Spleen (tissue), 11 donors: ENCODE results near the gene NRCAM. TPM values are rescaled to one million over a fixed set of nuclear protein-coding genes. Genes with fewer than 3 reads are reported as not detected.

Source experiments
- DNase-seq: peaks from one replicate; pipeline ENCODE4 v3.0.0-alpha.2; 2020
- H3K27ac ChIP-seq, 8 donors: fragments of 200-600 bp; sonication (generic) in 7 of 8; 1 replicate in 4 of 8; 2 replicates in 4 of 8; pipeline versions ENCODE4 v1.5.0 to v1.8.0; 2016 to 2021; ENCODE audit warnings: inconsistent platforms in 4 of 8, mild to moderate bottlenecking in 4 of 8, moderate library complexity in 1 of 8
- H3K27me3 ChIP-seq, 7 donors: fragments of 200-600 bp; sonication (generic) in 6 of 7; replicated peaks in 1 of 7; 1 replicate in 4 of 7; 2 replicates in 3 of 7; pipeline versions ENCODE4 v1.5.0 to v1.8.0; 2016 to 2021; ENCODE audit warnings: inconsistent platforms in 3 of 7, mild to moderate bottlenecking in 1 of 7
- H3K36me3 ChIP-seq, 6 donors: fragments of 200-600 bp; sonication (generic) in 5 of 6; 1 replicate in 4 of 6; 2 replicates in 2 of 6; pipeline versions ENCODE4 v1.5.0 to v1.8.0; 2016 to 2021; ENCODE audit warnings: inconsistent platforms in 2 of 6
- H3K4me1 ChIP-seq, 6 donors: fragments of 200-600 bp; sonication (generic) in 5 of 6; 1 replicate in 3 of 6; 2 replicates in 3 of 6; pipeline versions ENCODE4 v1.5.0 to v1.8.0; 2016 to 2021; ENCODE audit warnings: inconsistent platforms in 3 of 6
- H3K4me3 ChIP-seq, 8 donors: fragments of 200-600 bp; sonication (generic) in 7 of 8; 1 replicate in 4 of 8; 2 replicates in 4 of 8; pipeline versions ENCODE4 v1.5.0 to v1.8.0; 2016 to 2021; ENCODE audit warnings: inconsistent platforms in 4 of 8, mild to moderate bottlenecking in 4 of 8, moderate library complexity in 2 of 8
- H3K9me3 ChIP-seq, 8 donors: fragments of 200-600 bp; sonication (generic) in 7 of 8; 1 replicate in 4 of 8; 2 replicates in 4 of 8; pipeline versions ENCODE4 v1.5.0 to v1.8.0; 2016 to 2021; ENCODE audit warnings: inconsistent platforms in 4 of 8
- CTCF ChIP-seq, 11 experiments: fragments of 200-600 bp in 7 of 11; fragments of 450-650 bp in 4 of 11; sonication (generic) in 4 of 11; IDR thresholded peaks in 8 of 11; conservative IDR thresholded peaks in 3 of 11; 1 replicate in 7 of 11; 2 replicates in 4 of 11; pipeline versions ENCODE4 v1.4.0 to v1.8.0; 2016 to 2021; ENCODE audit warnings: antibody characterized with exemption in 11 of 11, inconsistent platforms in 4 of 11, mild to moderate bottlenecking in 1 of 11
- POLR2A ChIP-seq, 3 donors: fragments of 450-650 bp; IDR thresholded peaks; one replicate each; pipeline ENCODE4 v1.5.1; 2017; ENCODE audit warnings: antibody characterized with exemption in 3 of 3, mild to moderate bottlenecking in 1 of 3
- POLR2AphosphoS5 ChIP-seq, 3 donors: sonication (generic); formaldehyde crosslinking; IDR thresholded peaks; one replicate each; pipeline ENCODE4 v1.5.1; 2017; ENCODE audit warnings: antibody characterized with exemption in 3 of 3
- WGBS, 5 donors: extraction: QIAGEN DNeasy Blood & Tissue Kit in 3 of 5; methylation state at CpG; one replicate each; pipeline versions ENCODE4 v1.1.5 to v1.1.7; 2013 to 2018; 5-methylcytosine and 5-hydroxymethylcytosine counted together
- intact Hi-C: fragments of 100-400 bp; cut with DNase I; formaldehyde crosslinking; loops from one replicate; pipeline ENCODE4 v1.15.0; 2023; ENCODE audit warnings: low total_unique reads
- polyA plus RNA-seq, 3 donors: library from polyadenylated mRNA; stranded (reverse); fragments of 200-250 nt; gene quantifications; one replicate each; pipeline ENCODE4 v1.2.1, GENCODE V29; 2013
- total RNA-seq, 7 donors: library from RNA; depleted of rRNA in 3 of 7; stranded (reverse); fragments of >200 nt in 3 of 7; fragmentation: NEBNext Ultra II Directional in 4 of 7; extraction: Animal tissue kit (Norgen Biotek cat#: 25700) in 4 of 7; gene quantifications; one replicate each; pipeline versions ENCODE4 v1.1.0 to v1.2.1, GENCODE V29; 2016 to 2021
- donor health status: healthy with polysubstance abuse.
- donor health status: DM: no; HTN: no; CAD: no; lungs with moderate emphysema.
- donor health status: DM: no; HTN: no; CAD: no.
- donor health status: Bipolar disorder and iron deficiency.
- donor health status: healthy.
- donor health status: DM: no; HTN: no; CAD: no.
- donor health status: DM: yes; HTN: yes; CAD: no.

Gene NRCAM
- total and polyA plus RNA-seq, 10 donors = 4.1 to 88.5 (median 15.0) TPM

DNA sequence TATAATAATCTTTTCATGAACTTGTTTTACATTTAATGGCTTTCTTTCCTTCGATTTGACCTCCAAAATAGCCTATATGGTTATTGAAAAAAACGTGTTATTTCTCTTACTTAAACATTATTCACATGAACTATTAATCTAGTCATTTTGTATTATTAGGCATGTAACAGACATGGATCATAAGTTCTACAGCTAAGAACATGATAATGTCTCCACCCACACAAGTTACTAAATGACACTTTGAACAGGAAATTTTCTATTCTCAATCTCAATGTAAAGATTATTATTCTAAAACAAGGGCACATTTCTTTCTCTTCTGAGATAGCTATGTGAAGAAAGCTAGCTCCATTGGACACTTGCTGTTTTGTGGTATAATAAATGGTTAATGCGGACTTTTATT lies 336.0 kb downstream of the NRCAM start:
- Histone ChIP-seq H3K36me3 (no peaks in the 10 kb centered on the region), H3K27ac (no peak overlapping the region), H3K4me3 (no peak overlapping the region), H3K9me3 (no peaks in the 10 kb centered on the region), H3K27me3 (no peaks in the 10 kb centered on the region), H3K4me1 (no peaks in the 10 kb centered on the region)
- intact Hi-C loops = no loop called here
- TF ChIP-seq POLR2A (IDR thresholded peaks at IDR 0.05) (no peak), POLR2AphosphoS5 (IDR thresholded peaks at IDR 0.05) (no peak), CTCF (IDR thresholded peaks at IDR 0.05 in 8 of 11, conservative IDR thresholded peaks at IDR 0.05 in 3 of 11) (no peak)
- no peak for DNase-seq
- WGBS, 5 donors = 73 to 90% (median 76%) methylated on average over 3 of the region's 3 CpGs

DNA sequence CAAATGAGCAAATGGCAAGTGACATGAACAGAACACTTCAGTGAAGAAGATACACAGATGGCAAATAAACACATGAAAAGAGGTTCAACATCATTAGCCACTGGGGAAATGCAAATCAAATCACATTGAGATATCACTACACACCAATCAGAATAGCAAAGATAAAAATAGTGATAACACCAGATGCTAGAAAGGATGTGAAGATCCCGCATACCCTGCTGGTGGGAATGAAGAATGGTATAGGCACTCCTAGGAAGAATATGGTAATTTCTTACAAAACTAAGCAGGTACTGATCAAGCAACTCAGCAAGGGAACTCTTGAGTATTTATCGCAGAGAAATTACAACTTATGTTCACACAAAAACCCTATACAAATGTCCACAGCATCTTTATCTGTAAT lies 337.3 kb downstream of the NRCAM start:
- Histone ChIP-seq H3K36me3 (no peaks in the 10 kb centered on the region), H3K27ac (no peak overlapping the region), H3K9me3 (no peaks in the 10 kb centered on the region), H3K4me1 (peaks cover 0 to 4% (median 0%) of the 10 kb centered on the region in 6 donors), H3K4me3 (no peak overlapping the region), H3K27me3 (no peaks in the 10 kb centered on the region)
- intact Hi-C loops = no loop called here
- no peak for DNase-seq
- 90 to 97% (median 94%) methylated on average over 2 of the region's 2 CpGs for whole genome bisulfite sequencing, 5 donors
- TF ChIP-seq POLR2AphosphoS5 (IDR thresholded peaks at IDR 0.05) (no peak), CTCF (IDR thresholded peaks at IDR 0.05 in 8 of 11, conservative IDR thresholded peaks at IDR 0.05 in 3 of 11) (no peak), POLR2A (IDR thresholded peaks at IDR 0.05) (no peak)

- intact Hi-C loops = loop anchor here (5.0 kb wide), 1 partner anchor 33 kb away; no protein-coding TSS in a partner anchor
- Histone ChIP-seq H3K4me1 (peaks cover 0 to 4% (median 0%) of the 10 kb centered on the region in 6 donors), H3K36me3 (no peaks in the 10 kb centered on the region), H3K27me3 (no peaks in the 10 kb centered on the region), H3K4me3 (no peak overlapping the region), H3K9me3 (no peaks in the 10 kb centered on the region), H3K27ac (peak overlapping the region in 6 of 8 donors; percentile 13 to 50 (median 40))
- WGBS, 5 donors = 74 to 82% (median 78%) methylated on average over 6 of the region's 6 CpGs
- TF ChIP-seq CTCF (IDR thresholded peaks at IDR 0.05 in 8 of 11, conservative IDR thresholded peaks at IDR 0.05 in 3 of 11) (peak in 10 of 11 experiments; percentile 21 to 57 (median 39)), POLR2A (IDR thresholded peaks at IDR 0.05) (no peak)
- DNase-seq = no peak
Measured at GRCh38 chr7:108114117-108114841, 342.0 kb downstream of the NRCAM start.

GRCh38 chr7:108112683-108113082 lies 343.6 kb downstream of the NRCAM start:
- Histone ChIP-seq H3K36me3 (no peaks in the 10 kb centered on the region), H3K9me3 (no peaks in the 10 kb centered on the region), H3K4me1 (peaks cover 0 to 4% (median 0%) of the 10 kb centered on the region in 6 donors), H3K27me3 (no peaks in the 10 kb centered on the region), H3K27ac (no peak overlapping the region), H3K4me3 (no peak overlapping the region)
- WGBS, 5 donors = 82 to 98% (median 90%) methylated on average over 2 of the region's 2 CpGs
- intact Hi-C loops = loop anchor here (5.0 kb wide), 1 partner anchor 35 kb away; no protein-coding TSS in a partner anchor
- no peak for TF ChIP-seq CTCF (IDR thresholded peaks at IDR 0.05 in 8 of 11, conservative IDR thresholded peaks at IDR 0.05 in 3 of 11)
- no peak for TF ChIP-seq POLR2AphosphoS5 (IDR thresholded peaks at IDR 0.05)
- no peak for TF ChIP-seq POLR2A (IDR thresholded peaks at IDR 0.05)
- DNase-seq = no peak
